ENCODE data around the gene NOXA1. TPM values are rescaled to one million over a fixed set of nuclear protein-coding genes. Genes with fewer than 3 reads are reported as not detected.

The NOXA1 gene
- total and polyA plus RNA-seq, 9 of the 15 experiments (the other 6 are each of a cell fraction or from before 2014, with no cell fraction given) = 0.07 to 1.2 (median 0.20) TPM; not detected in 4

DNA sequence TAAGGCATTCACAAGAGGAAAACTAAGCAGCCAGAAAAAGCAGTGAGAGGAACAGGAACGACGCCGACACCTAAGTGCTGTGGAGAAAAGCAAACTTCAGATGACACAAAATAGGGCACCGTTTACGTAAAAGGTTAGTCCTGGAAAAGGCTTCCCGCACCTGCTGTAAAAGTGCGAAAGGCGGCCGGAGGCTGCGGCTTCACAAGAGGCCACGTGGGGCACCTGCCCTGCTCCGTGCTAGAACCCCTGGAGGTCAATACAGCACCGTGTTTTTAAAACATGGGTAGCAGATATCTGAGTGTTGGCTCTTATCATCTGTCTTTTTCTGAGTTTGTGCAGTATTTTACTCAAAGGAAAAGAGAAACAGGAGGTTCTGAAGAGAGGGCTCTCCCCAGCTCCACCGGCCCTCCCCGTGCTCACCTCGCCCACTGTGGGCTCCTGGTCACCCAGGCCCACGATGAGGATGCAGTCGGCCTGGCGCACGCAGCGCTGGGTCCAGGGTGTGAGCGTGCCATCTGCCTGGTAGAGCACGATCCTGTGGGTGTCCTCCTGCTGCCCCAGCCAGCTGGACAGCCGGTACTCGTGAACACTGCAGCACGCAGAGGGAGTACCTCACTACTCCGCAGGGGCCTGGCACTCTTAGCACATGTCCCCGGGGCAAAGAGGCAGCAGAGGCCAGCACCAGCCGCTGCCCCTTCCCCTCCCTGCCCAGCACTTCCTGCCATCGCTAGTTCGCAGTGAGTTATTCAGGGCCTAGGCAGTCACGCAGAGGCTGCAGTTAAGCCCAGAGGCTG, 56.9 kb downstream of the NOXA1 start:
- peak overlapping the region in 1 of 2 experiments; percentile 78; a peak in 2 of 4 replicates for H3K9ac ChIP-seq (ENCODE audit: insufficient read depth in 1 of 2, low read depth in 2 of 2, low read length in 2 of 2)
- ATAC-seq (no peak), FAIRE-seq (no peak), DNase-seq (ENCODE audit: extremely low read depth in 1 of 4, low spot score in 3 of 4) (no peak)
- no TSS peak for BruUV-seq (replicated peaks)
- no peaks in the 10 kb centered on the region for H3K9me1 ChIP-seq (ENCODE audit: control insufficient read depth, insufficient read depth, low read length)
- no peaks in the 10 kb centered on the region for H3K36me3 ChIP-seq (ENCODE audit: control insufficient read depth, insufficient read depth, low read length)
- no peak overlapping the region for H3K4me3 ChIP-seq
- ChIA-PET POLR2A (interaction anchor here (0.6 kb wide), 1 partner anchor 14 kb away, joined by 3 read pairs; no protein-coding TSS in a partner anchor), CTCF (ENCODE audit: low intra/inter-chr PET ratio) (no interaction called here)
- H3K27ac ChIP-seq (ENCODE audit: extremely low read depth, low read depth, low read length) = no peak overlapping the region
- H4K20me1 ChIP-seq (replicated peaks; ENCODE audit: control insufficient read depth, insufficient read depth, low read length) = no peaks in the 10 kb centered on the region
- no peak overlapping the region for H3K4me2 ChIP-seq (ENCODE audit: insufficient read depth, low read length)
- WGBS (ENCODE audit: insufficient coverage, low coverage, missing lambda C conversion rate) = 75% methylated on average over 31 of the region's 32 CpGs
- peaks cover 11 to 65% of the 10 kb centered on the region in 2 experiments for H3K4me1 ChIP-seq (replicated peaks in 1 of 2; ENCODE audit: control insufficient read depth in 2 of 2, insufficient read depth in 2 of 2, low read length in 2 of 2)
- H3K9me3 ChIP-seq (replicated peaks; ENCODE audit: control insufficient read depth, insufficient read depth, low read depth, low read length) = peaks cover 7% of the 10 kb centered on the region
- H3K27me3 ChIP-seq (ENCODE audit: control insufficient read depth in 2 of 2, insufficient read depth in 2 of 2, low read length in 2 of 2) = no peaks in the 10 kb centered on the region
- in situ Hi-C loops (cut with MboI) (no loop called here), intact Hi-C loops (cut with micrococcal nuclease) (no loop called here)
- no peaks in the 10 kb centered on the region for H3K79me2 ChIP-seq (ENCODE audit: control insufficient read depth, insufficient read depth, low read length)
- peak overlapping the region; percentile 42; the same call in 1 of the 2 replicates for H2AFZ ChIP-seq (ENCODE audit: low read depth, low read length)
- no peak for TF ChIP-seq ZNF584 (CRISPR knock-in tag; IDR thresholded peaks at IDR 0.05; ENCODE audit: low read depth)
- TF ChIP-seq PHF21A (IDR thresholded peaks at IDR 0.05; ENCODE audit: borderline replicate concordance, low read depth) = no peak
- no peak for TF ChIP-seq MED1 (CRISPR knock-in tag; IDR thresholded peaks at IDR 0.05; ENCODE audit: borderline replicate concordance)
- TF ChIP-seq ZNF274 (IDR thresholded peaks at IDR 0.05; ENCODE audit: borderline replicate concordance, low read depth, low read length) = no peak
- TF ChIP-seq EP300 (IDR thresholded peaks at IDR 0.05; ENCODE audit: low read length) = no peak
- TF ChIP-seq RBM22 (IDR thresholded peaks at IDR 0.05; ENCODE audit: low read depth, low read length, poor library complexity, severe bottlenecking) = no peak
- TF ChIP-seq ZFPM2 (CRISPR knock-in tag; IDR thresholded peaks at IDR 0.05) = no peak
- TF ChIP-seq HNRNPUL1 (IDR thresholded peaks at IDR 0.05; ENCODE audit: low read length) = no peak
- TF ChIP-seq ZSCAN32 (CRISPR knock-in tag; IDR thresholded peaks at IDR 0.05) = no peak
- TF ChIP-seq, protein P1, sequence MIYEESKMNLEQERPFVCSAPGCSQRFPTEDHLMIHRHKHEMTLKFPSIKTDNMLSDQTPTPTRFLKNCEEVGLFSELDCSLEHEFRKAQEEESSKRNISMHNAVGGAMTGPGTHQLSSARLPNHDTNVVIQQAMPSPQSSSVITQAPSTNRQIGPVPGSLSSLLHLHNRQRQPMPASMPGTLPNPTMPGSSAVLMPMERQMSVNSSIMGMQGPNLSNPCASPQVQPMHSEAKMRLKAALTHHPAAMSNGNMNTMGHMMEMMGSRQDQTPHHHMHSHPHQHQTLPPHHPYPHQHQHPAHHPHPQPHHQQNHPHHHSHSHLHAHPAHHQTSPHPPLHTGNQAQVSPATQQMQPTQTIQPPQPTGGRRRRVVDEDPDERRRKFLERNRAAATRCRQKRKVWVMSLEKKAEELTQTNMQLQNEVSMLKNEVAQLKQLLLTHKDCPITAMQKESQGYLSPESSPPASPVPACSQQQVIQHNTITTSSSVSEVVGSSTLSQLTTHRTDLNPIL (CRISPR knock-in tag; IDR thresholded peaks at IDR 0.05) = no peak
- TF ChIP-seq, protein P2, sequence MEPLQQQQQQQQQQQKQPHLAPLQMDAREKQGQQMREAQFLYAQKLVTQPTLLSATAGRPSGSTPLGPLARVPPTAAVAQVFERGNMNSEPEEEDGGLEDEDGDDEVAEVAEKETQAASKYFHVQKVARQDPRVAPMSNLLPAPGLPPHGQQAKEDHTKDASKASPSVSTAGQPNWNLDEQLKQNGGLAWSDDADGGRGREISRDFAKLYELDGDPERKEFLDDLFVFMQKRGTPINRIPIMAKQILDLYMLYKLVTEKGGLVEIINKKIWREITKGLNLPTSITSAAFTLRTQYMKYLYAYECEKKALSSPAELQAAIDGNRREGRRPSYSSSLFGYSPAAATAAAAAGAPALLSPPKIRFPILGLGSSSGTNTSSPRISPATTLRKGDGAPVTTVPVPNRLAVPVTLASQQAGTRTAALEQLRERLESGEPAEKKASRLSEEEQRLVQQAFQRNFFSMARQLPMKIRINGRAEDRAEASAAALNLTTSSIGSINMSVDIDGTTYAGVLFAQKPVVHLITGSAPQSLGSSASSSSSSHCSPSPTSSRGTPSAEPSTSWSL (CRISPR knock-in tag; IDR thresholded peaks at IDR 0.05; ENCODE audit: borderline replicate concordance) = no peak
- TF ChIP-seq, protein P3, sequence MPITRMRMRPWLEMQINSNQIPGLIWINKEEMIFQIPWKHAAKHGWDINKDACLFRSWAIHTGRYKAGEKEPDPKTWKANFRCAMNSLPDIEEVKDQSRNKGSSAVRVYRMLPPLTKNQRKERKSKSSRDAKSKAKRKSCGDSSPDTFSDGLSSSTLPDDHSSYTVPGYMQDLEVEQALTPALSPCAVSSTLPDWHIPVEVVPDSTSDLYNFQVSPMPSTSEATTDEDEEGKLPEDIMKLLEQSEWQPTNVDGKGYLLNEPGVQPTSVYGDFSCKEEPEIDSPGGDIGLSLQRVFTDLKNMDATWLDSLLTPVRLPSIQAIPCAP (CRISPR knock-in tag; IDR thresholded peaks at IDR 0.05; ENCODE audit: borderline replicate concordance) = no peak
- TF ChIP-seq MBD2 (IDR thresholded peaks at IDR 0.05; ENCODE audit: borderline replicate concordance, low read depth) = no peak
- TF ChIP-seq, protein P4, sequence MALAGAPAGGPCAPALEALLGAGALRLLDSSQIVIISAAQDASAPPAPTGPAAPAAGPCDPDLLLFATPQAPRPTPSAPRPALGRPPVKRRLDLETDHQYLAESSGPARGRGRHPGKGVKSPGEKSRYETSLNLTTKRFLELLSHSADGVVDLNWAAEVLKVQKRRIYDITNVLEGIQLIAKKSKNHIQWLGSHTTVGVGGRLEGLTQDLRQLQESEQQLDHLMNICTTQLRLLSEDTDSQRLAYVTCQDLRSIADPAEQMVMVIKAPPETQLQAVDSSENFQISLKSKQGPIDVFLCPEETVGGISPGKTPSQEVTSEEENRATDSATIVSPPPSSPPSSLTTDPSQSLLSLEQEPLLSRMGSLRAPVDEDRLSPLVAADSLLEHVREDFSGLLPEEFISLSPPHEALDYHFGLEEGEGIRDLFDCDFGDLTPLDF (CRISPR knock-in tag; IDR thresholded peaks at IDR 0.05) = no peak
- TF ChIP-seq SIX5 (IDR thresholded peaks at IDR 0.05; ENCODE audit: borderline replicate concordance in 1 of 2, insufficient read depth in 1 of 2, low read depth in 1 of 2, low read length in 2 of 2) = no peak
- TF ChIP-seq PRPF4 (IDR thresholded peaks at IDR 0.05; ENCODE audit: insufficient read depth, low read depth, low read length, poor library complexity, severe bottlenecking) = no peak
- TF ChIP-seq ZNF431 (CRISPR knock-in tag; IDR thresholded peaks at IDR 0.05) = no peak
